ENCODE data around the gene SLC6A18.

SLC6A18 gene

DNA sequence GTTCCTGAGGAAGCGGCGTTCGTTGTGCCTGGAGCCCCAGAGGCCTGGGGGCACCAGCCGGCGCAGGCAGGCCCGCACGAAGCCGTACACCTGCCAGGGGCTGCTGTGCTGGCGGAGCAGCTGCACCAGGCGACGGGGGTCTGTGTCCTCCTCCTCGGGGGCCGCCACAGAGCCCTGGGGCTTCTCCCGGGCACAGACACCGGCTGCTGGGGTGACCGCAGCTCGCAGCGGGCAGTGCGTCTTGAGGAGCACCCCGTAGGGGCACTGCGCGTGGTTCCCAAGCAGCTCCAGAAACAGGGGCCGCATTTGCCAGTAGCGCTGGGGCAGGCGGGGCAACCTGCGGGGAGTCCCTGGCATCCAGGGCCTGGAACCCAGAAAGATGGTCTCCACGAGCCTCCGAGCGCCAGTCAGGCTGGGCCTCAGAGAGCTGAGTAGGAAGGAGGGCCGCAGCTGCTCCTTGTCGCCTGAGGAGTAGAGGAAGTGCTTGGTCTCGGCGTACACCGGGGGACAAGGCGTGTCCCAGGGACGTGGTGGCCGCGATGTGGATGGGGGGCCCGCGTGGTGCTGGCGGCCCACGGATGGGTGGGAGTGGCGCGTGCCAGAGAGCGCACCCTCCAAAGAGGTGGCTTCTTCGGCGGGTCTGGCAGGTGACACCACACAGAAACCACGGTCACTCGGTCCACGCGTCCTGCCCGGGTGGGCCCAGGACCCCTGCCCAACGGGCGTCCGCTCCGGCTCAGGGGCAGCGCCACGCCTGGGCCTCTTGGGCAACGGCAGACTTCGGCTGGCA is 68.4 kb downstream of the SLC6A18 start:
- DNase-seq (ENCODE audit: low spot score) = no peak

DNA sequence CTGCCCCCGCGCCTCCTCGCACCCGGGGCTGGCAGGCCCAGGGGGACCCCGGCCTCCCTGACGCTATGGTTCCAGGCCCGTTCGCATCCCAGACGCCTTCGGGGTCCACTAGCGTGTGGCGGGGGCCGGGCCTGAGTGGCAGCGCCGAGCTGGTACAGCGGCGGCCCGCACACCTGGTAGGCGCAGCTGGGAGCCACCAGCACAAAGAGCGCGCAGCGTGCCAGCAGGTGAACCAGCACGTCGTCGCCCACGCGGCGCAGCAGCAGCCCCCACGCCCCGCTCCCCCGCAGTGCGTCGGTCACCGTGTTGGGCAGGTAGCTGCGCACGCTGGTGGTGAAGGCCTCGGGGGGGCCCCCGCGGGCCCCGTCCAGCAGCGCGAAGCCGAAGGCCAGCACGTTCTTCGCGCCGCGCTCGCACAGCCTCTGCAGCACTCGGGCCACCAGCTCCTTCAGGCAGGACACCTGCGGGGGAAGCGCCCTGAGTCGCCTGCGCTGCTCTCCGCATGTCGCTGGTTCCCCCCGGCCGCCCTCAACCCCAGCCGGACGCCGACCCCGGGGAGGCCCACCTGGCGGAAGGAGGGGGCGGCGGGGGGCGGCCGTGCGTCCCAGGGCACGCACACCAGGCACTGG is 69.1 kb downstream of the SLC6A18 start:
- no peak for DNase-seq (ENCODE audit: low spot score)

DNA sequence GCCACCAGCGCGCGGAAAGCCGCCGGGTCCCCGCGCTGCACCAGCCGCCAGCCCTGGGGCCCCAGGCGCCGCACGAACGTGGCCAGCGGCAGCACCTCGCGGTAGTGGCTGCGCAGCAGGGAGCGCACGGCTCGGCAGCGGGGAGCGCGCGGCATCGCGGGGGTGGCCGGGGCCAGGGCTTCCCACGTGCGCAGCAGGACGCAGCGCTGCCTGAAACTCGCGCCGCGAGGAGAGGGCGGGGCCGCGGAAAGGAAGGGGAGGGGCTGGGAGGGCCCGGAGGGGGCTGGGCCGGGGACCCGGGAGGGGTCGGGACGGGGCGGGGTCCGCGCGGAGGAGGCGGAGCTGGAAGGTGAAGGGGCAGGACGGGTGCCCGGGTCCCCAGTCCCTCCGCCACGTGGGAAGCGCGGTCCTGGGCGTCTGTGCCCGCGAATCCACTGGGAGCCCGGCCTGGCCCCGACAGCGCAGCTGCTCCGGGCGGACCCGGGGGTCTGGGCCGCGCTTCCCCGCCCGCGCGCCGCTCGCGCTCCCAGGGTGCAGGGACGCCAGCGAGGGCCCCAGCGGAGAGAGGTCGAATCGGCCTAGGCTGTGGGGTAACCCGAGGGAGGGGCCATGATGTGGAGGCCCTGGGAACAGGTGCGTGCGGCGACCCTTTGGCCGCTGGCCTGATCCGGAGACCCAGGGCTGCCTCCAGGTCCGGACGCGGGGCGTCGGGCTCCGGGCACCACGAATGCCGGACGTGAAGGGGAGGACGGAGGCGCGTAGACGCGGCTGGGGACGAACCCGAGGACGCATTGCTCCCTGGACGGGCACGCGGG is 69.9 kb downstream of the SLC6A18 start, which contains the start of gene TERT:
TERT (minus strand) TSS at position 234 of the 815 bp plus-strand sequence; CDS start at position 155, 79 bp downstream.
- DNase-seq (ENCODE audit: low spot score) = no peak

GRCh38 chr5:1295650-1296037 is 70.5 kb downstream of the SLC6A18 start:
- DNase-seq (ENCODE audit: low spot score) = no peak

Data from hematopoietic multipotent progenitor cell treated with erythropoietin and hydrocortisone succinate and interleukin-3 and kit ligand, for 17 days (in vitro differentiated cells).